GM08714 (cell line): ENCODE data around the gene FAM20A.
A peak's percentile ranks its signal among the peaks of the same experiment; 100 is the strongest.

Source experiments
- H3K4me3 ChIP-seq: fragments of 200-500 bp; sonication (Bioruptor generic); 2 replicates; pipeline ENCODE4 v1.5.1; 2014; ENCODE audit warnings: mild to moderate bottlenecking, low read length, inconsistent platforms
- ZNF274 ChIP-seq: IDR thresholded peaks from 2 replicates; pipeline ENCODE4 v1.6.1; 2012; ENCODE audit warnings: mild to moderate bottlenecking, low read depth, low read length

Gene FAM20A

GRCh38 chr17:68601565-68602288 is 560 bp upstream of the FAM20A start:
- H3K4me3 ChIP-seq: no peak overlapping the region
- no peak for TF ChIP-seq ZNF274

- TF ChIP-seq ZNF274: no peak
These were observed 868 bp downstream of the FAM20A start for GRCh38 chr17:68600067-68600930.

GRCh38 chr17:68599552-68600066 is 1.6 kb downstream of the FAM20A start:
- TF ChIP-seq ZNF274: no peak
- no peak overlapping the region for H3K4me3 ChIP-seq

More at GRCh38 chr17:68600067-68600930, 868 bp downstream of the FAM20A start:
- H3K4me3 ChIP-seq: peak overlapping the region; percentile 13; the same call in 1 of the 2 replicates

- TF ChIP-seq ZNF274: no peak
- H3K4me3 ChIP-seq: no peak overlapping the region
These were observed 2.1 kb downstream of the FAM20A start for GRCh38 chr17:68599091-68599490.

- H3K4me3 ChIP-seq: no peak overlapping the region
These were observed 2.6 kb downstream of the FAM20A start for GRCh38 chr17:68598545-68598961.

GRCh38 chr17:68598074-68598473 is 3.1 kb downstream of the FAM20A start:
- TF ChIP-seq ZNF274: no peak
- H3K4me3 ChIP-seq: no peak overlapping the region

More at GRCh38 chr17:68598545-68598961, 2.6 kb downstream of the FAM20A start:
- TF ChIP-seq ZNF274: no peak

- no peak overlapping the region for H3K4me3 ChIP-seq
- no peak for TF ChIP-seq ZNF274
These were observed 4.7 kb downstream of the FAM20A start for GRCh38 chr17:68596411-68596945.

- TF ChIP-seq ZNF274: no peak
- H3K4me3 ChIP-seq: no peak overlapping the region
These were observed 5.2 kb downstream of the FAM20A start for GRCh38 chr17:68595986-68596385.

- no peak overlapping the region for H3K4me3 ChIP-seq
- TF ChIP-seq ZNF274: no peak
These were observed 5.7 kb downstream of the FAM20A start for GRCh38 chr17:68595496-68595895.

GRCh38 chr17:68594552-68594951 is 6.6 kb downstream of the FAM20A start:
- TF ChIP-seq ZNF274: no peak
- no peak overlapping the region for H3K4me3 ChIP-seq

- no peak for TF ChIP-seq ZNF274
- H3K4me3 ChIP-seq: no peak overlapping the region
These were observed 8.2 kb downstream of the FAM20A start for GRCh38 chr17:68592682-68593641.

- no peak for TF ChIP-seq ZNF274
- no peak overlapping the region for H3K4me3 ChIP-seq
These were observed 9.2 kb downstream of the FAM20A start for GRCh38 chr17:68592009-68592408.

GRCh38 chr17:68591583-68591982 is 9.6 kb downstream of the FAM20A start:
- no peak for TF ChIP-seq ZNF274
- no peak overlapping the region for H3K4me3 ChIP-seq
